HG03565 (cell line): ENCODE measurements around the gene CHRND.
"Not testable (repeated sequence)": the region's sequence is repeated elsewhere in the genome, so short reads cannot be mapped to it uniquely, and the experiment has no call there.

Experiments used
- ATAC-seq: cut with Tn5 transposase; IDR thresholded peaks from one replicate; pipeline ENCODE4 v1.9.1; 2021; ENCODE audit warnings: mild to moderate bottlenecking, moderate library complexity; ENCODE audit not compliant: unreplicated experiment

The CHRND gene

DNA sequence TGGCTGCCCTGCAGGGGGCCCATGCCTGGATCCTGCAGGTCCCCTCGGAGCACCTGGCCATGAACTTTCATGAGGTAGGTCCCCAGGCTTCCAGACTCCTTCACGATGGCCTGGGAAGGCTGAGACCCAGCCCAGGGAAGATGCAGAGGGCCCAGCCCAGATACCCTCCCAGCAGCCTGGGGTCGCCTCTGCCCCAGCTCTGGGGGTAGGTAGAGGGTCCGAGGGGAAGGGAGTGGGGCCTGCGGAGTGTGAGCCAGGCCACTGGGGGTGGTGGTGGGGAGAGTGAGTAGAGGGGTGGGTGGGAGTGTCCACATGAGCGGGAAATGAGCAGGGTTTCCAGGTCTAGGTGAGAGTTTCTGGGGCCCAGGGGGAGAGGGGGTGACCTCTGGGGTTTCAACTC, 1.2 kb upstream of the CHRND start:
- ATAC-seq, result no peak

- ATAC-seq, result no peak
Measured at GRCh38 chr2:232525199-232525598, 761 bp upstream of the CHRND start.

GRCh38 chr2:232526372-232526941, 497 bp downstream of the CHRND start:
- no peak for ATAC-seq

- ATAC-seq, result no peak
Measured at GRCh38 chr2:232527905-232528470, 2.0 kb downstream of the CHRND start.

DNA sequence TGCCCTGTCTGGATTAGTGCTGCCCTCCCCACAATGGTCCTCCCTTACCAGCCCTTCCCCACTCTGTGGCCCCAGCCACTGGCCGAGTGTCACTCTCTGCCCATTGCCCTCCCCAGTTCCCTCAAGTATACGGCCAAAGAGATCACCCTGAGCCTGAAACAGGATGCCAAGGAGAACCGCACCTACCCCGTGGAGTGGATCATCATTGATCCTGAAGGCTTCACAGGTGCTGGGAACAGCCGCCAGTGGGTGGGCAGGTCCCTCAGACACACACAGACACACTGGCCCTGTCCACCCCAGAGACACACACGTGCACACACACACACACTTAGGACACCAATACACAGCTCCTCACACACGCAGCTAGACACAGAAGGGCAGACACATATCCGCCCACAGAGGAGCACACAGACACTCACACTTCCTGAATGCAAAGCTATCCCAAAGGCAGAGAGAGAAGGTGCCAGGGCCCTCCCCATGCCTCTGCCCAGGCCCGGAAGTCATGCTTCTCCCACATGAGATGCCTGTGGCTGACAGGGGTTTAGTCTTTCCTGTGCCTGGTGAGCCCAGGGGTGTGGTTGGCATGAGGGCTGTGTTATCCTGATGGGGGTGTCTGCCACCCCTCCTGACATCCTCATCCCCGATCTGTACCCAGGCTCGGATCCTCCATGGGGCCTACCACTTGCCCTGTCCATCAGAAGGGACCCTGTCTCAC, 2.9 kb downstream of the CHRND start:
- ATAC-seq, result no peak

- no peak for ATAC-seq
Measured at GRCh38 chr2:232529806-232530547, 4.0 kb downstream of the CHRND start.

DNA sequence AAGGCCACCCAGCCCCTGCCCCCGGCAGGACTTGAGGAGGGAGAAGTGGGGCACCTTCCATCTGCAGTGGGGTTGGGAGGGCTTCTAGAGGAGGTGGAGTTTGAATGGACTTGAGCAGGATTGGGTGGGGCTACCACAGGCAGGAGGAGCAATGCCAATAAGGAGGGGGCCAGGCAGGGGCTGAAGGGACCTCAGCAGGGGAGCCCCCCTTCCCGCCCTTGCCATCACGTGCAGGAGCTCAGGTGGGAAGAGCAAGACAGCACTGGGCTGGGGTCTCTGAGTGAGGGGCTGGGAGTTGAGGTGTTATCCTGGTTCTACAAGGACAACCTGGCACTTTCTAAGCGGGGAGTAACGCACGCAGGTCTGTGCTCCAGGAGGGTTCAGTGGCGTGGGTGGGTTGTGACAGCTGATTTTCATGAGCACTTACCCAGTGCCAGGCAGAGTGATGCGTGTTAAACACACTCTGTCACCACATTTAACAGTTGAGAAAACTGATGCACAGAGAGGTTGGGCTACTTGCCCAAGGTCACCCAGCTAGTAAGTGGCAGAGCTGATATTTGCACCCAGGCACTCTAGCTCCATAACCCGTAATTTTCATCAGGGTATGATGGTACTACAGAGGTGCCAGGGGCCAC, 4.8 kb downstream of the CHRND start:
- ATAC-seq, result no peak

DNA sequence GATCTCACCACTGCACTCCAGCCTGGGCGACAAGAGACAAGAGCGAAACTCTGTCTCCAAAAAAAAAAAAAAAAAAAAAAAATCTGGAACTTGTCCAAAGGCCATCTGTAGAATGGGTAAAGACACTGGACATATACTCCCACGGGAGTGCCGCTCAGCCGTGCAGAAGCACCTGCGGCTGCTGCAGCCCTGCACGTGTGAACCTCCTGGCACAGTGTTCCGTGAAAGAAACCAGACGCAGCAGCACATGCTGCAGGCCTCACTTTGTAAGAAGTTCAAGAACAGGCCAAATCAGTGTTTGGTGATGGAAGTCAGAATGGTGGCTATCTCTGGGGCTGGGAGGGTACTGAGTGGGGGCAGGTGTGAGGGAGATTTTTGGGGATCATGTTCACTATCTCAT, 6.5 kb downstream of the CHRND start:
- no peak for ATAC-seq

GRCh38 chr2:232532821-232533220, 6.9 kb downstream of the CHRND start:
- ATAC-seq, result not testable (repeated sequence)

GRCh38 chr2:232533944-232534710, 8.2 kb downstream of the CHRND start:
- no peak for ATAC-seq

DNA sequence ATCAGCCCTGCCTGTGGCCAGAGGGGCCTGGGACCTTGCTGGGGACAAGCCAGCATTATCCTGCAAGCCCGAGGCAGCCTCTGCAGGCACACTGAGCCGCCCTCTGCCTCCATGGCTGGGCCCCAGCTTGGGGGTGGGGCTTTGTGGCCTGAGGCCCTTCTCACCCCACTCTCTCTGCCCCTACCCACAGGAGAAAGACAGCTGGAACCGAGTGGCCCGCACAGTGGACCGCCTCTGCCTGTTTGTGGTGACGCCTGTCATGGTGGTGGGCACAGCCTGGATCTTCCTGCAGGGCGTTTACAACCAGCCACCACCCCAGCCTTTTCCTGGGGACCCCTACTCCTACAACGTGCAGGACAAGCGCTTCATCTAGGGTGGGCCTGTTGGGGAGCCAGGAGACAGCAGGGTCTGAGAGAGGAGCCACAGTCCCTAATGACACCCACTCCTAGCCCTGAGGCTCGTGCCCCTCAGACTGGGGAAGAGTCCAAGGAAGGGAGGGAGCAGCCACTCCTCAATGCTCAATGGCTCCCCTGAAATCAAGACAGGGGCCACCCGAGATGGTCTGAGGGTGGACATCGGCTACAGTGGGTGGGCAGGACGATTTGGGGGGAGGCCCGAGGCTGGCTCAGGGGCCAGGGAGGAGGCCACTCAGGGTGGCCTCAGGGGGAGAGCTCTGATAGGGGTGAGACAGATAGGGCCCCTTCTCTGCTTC, 9.1 kb downstream of the CHRND start:
- no peak for ATAC-seq

DNA sequence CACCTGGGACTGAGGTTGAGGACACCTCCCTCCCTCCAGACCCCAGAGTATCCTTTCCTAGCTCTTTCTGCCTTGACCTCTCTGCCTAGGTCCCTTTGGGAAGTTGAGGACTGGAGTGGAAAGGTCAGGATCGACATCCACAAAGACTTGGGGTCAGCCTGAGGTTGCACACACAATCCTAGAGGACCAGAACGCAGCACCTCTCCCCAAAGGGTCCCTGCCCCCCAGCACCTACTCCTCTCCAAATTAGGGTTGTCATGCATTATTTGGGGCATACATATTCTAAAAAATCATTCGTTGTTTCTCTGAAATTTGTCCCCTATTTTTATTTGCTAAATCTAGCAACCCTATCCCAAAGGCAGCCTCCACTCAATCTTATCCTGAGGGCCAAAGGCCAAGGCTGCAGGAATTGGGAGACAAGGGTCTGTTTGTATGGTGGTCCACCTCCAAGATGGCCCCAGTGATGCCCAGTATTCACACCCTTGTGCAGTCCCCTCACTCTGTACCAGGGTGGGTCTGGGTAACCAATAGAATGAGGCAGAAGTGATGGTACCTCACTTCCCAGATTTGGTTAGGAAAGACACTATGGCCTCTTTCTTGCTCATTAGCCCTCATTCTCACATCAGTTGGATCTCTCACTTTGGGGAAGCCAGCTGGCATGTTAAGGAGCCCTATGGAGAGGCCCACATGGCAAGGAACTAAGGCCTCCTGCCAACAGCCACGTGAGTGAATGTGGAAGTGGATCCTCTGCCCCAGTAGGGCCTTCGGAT, 10.0 kb downstream of the CHRND start:
- ATAC-seq, result no peak

DNA sequence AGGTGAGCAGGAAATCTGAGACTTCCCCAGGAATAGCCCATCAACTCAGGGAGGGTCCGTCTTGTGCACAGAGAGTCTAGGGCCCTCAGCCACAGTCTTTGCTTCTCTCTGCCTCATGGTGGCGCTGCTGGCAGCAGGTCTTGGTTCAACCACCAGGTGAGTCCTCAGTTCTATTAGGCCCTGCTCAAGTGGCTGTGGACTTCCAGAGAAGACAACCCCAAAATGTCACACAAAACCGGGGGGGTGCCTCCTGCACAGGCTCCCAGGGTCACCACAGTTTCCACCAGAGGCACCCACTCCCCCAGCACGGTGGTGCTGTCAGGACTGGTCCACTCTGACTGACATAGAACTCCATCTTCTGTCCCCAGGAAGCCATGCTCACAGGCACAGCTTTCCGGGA, 11.1 kb downstream of the CHRND start:
- ATAC-seq, result no peak

- ATAC-seq, result no peak
Measured at GRCh38 chr2:232537499-232537898, 11.5 kb downstream of the CHRND start.

DNA sequence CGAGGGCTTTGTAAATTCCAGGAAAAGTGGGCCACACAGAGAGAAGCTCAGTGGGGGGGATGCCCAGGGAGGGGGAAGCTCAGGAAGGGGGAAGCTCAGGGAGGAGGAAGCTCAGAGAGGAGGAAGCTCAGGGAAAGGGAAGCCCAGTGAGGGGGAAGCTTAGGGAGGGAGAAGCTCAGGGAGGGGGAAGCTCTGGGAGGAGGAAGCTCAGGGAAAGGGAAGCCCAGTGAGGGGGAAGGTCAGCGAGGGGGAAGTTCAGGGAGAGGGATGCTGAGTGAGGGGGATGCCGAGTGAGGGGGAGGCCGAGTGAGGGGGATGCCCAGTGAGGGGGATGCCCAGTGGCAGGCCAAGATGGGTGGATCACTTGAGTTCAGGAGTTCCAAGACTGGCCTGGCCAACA, 12.7 kb downstream of the CHRND start:
- no peak for ATAC-seq

- no peak for ATAC-seq
Measured at GRCh38 chr2:232539298-232540231, 13.6 kb downstream of the CHRND start, which contains the start of gene CHRNG. CHRNG (plus strand) TSS chr2:232539692; CDS start chr2:232539748, 56 bp downstream.

GRCh38 chr2:232540441-232541041, 14.6 kb downstream of the CHRND start:
- no peak for ATAC-seq
